Spleen (tissue), 11 donors: ENCODE results near the gene RBBP8. TPM values are rescaled to one million over a fixed set of nuclear protein-coding genes. Genes with fewer than 3 reads are reported as not detected.

Source experiments
- DNase-seq: peaks from one replicate; pipeline ENCODE4 v3.0.0-alpha.2; 2020
- H3K27ac ChIP-seq, 8 donors: fragments of 200-600 bp; sonication (generic) in 7 of 8; 1 replicate in 4 of 8; 2 replicates in 4 of 8; pipeline versions ENCODE4 v1.5.0 to v1.8.0; 2016 to 2021; ENCODE audit warnings: inconsistent platforms in 4 of 8, mild to moderate bottlenecking in 4 of 8, moderate library complexity in 1 of 8
- H3K27me3 ChIP-seq, 7 donors: fragments of 200-600 bp; sonication (generic) in 6 of 7; replicated peaks in 1 of 7; 1 replicate in 4 of 7; 2 replicates in 3 of 7; pipeline versions ENCODE4 v1.5.0 to v1.8.0; 2016 to 2021; ENCODE audit warnings: inconsistent platforms in 3 of 7, mild to moderate bottlenecking in 1 of 7
- H3K36me3 ChIP-seq, 6 donors: fragments of 200-600 bp; sonication (generic) in 5 of 6; 1 replicate in 4 of 6; 2 replicates in 2 of 6; pipeline versions ENCODE4 v1.5.0 to v1.8.0; 2016 to 2021; ENCODE audit warnings: inconsistent platforms in 2 of 6
- H3K4me1 ChIP-seq, 6 donors: fragments of 200-600 bp; sonication (generic) in 5 of 6; 1 replicate in 3 of 6; 2 replicates in 3 of 6; pipeline versions ENCODE4 v1.5.0 to v1.8.0; 2016 to 2021; ENCODE audit warnings: inconsistent platforms in 3 of 6
- H3K4me3 ChIP-seq, 8 donors: fragments of 200-600 bp; sonication (generic) in 7 of 8; 1 replicate in 4 of 8; 2 replicates in 4 of 8; pipeline versions ENCODE4 v1.5.0 to v1.8.0; 2016 to 2021; ENCODE audit warnings: inconsistent platforms in 4 of 8, mild to moderate bottlenecking in 4 of 8, moderate library complexity in 2 of 8
- H3K9me3 ChIP-seq, 8 donors: fragments of 200-600 bp; sonication (generic) in 7 of 8; 1 replicate in 4 of 8; 2 replicates in 4 of 8; pipeline versions ENCODE4 v1.5.0 to v1.8.0; 2016 to 2021; ENCODE audit warnings: inconsistent platforms in 4 of 8
- POLR2A ChIP-seq, 3 donors: fragments of 450-650 bp; IDR thresholded peaks; one replicate each; pipeline ENCODE4 v1.5.1; 2017; ENCODE audit warnings: antibody characterized with exemption in 3 of 3, mild to moderate bottlenecking in 1 of 3
- POLR2AphosphoS5 ChIP-seq, 3 donors: sonication (generic); formaldehyde crosslinking; IDR thresholded peaks; one replicate each; pipeline ENCODE4 v1.5.1; 2017; ENCODE audit warnings: antibody characterized with exemption in 3 of 3
- WGBS, 5 donors: extraction: QIAGEN DNeasy Blood & Tissue Kit in 3 of 5; methylation state at CpG; one replicate each; pipeline versions ENCODE4 v1.1.5 to v1.1.7; 2013 to 2018; 5-methylcytosine and 5-hydroxymethylcytosine counted together
- intact Hi-C: fragments of 100-400 bp; cut with DNase I; formaldehyde crosslinking; loops from one replicate; pipeline ENCODE4 v1.15.0; 2023; ENCODE audit warnings: low total_unique reads
- polyA plus RNA-seq, 3 donors: library from polyadenylated mRNA; stranded (reverse); fragments of 200-250 nt; gene quantifications; one replicate each; pipeline ENCODE4 v1.2.1, GENCODE V29; 2013
- total RNA-seq, 7 donors: library from RNA; depleted of rRNA in 3 of 7; stranded (reverse); fragments of >200 nt in 3 of 7; fragmentation: NEBNext Ultra II Directional in 4 of 7; extraction: Animal tissue kit (Norgen Biotek cat#: 25700) in 4 of 7; gene quantifications; one replicate each; pipeline versions ENCODE4 v1.1.0 to v1.2.1, GENCODE V29; 2016 to 2021
- TF ChIP-seq, protein P1 (sequence below), 11 experiments: fragments of 200-600 bp in 7 of 11; fragments of 450-650 bp in 4 of 11; sonication (generic) in 4 of 11; IDR thresholded peaks in 8 of 11; conservative IDR thresholded peaks in 3 of 11; 1 replicate in 7 of 11; 2 replicates in 4 of 11; pipeline versions ENCODE4 v1.4.0 to v1.8.0; 2016 to 2021; ENCODE audit warnings: antibody characterized with exemption in 11 of 11, inconsistent platforms in 4 of 11, mild to moderate bottlenecking in 1 of 11
- donor health status: healthy with polysubstance abuse.
- donor health status: DM: no; HTN: no; CAD: no; lungs with moderate emphysema.
- donor health status: DM: no; HTN: no; CAD: no.
- donor health status: Bipolar disorder and iron deficiency.
- donor health status: healthy.
- donor health status: DM: no; HTN: no; CAD: no.
- donor health status: DM: yes; HTN: yes; CAD: no.

RBBP8 gene
- total and polyA plus RNA-seq, 10 donors, result 10.6 to 21.4 (median 16.4) TPM

DNA sequence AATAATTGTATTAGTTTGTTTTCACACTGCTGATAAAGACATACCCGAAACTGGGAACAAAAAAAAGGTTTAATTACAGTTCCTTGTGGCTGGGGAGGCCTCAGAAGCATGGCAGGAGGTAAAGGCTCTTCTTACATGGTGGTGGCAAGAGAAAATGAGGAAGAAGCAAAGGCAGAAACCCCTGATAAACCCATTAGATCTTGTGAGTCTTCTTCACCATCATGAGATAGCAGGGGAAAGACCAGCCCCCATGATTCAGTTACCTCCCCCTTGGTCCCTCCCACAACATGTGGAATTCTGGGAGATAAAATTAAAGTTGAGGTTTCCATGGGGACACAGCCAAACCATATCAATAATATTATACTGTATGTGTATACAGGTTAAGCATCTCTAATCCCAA is 128.9 kb downstream of the RBBP8 start:
- no peak for DNase-seq
- intact Hi-C loops, result no loop called here
- WGBS, 5 donors, result 56 to 78% (median 67%) methylated on average over 1 of the region's 1 CpG
- Histone ChIP-seq H3K27me3 (no peaks in the 10 kb centered on the region), H3K27ac (no peak overlapping the region), H3K36me3 (no peaks in the 10 kb centered on the region), H3K4me3 (no peak overlapping the region), H3K9me3 (peaks cover 0 to 17% (median 8%) of the 10 kb centered on the region in 8 donors), H3K4me1 (peaks cover 0 to 3% (median 0%) of the 10 kb centered on the region in 6 donors)
- no peak for TF ChIP-seq POLR2A (IDR thresholded peaks at IDR 0.05)
- TF ChIP-seq, protein P1, sequence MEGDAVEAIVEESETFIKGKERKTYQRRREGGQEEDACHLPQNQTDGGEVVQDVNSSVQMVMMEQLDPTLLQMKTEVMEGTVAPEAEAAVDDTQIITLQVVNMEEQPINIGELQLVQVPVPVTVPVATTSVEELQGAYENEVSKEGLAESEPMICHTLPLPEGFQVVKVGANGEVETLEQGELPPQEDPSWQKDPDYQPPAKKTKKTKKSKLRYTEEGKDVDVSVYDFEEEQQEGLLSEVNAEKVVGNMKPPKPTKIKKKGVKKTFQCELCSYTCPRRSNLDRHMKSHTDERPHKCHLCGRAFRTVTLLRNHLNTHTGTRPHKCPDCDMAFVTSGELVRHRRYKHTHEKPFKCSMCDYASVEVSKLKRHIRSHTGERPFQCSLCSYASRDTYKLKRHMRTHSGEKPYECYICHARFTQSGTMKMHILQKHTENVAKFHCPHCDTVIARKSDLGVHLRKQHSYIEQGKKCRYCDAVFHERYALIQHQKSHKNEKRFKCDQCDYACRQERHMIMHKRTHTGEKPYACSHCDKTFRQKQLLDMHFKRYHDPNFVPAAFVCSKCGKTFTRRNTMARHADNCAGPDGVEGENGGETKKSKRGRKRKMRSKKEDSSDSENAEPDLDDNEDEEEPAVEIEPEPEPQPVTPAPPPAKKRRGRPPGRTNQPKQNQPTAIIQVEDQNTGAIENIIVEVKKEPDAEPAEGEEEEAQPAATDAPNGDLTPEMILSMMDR (IDR thresholded peaks at IDR 0.05 in 8 of 11, conservative IDR thresholded peaks at IDR 0.05 in 3 of 11), result no peak
- no peak for TF ChIP-seq POLR2AphosphoS5 (IDR thresholded peaks at IDR 0.05)

DNA sequence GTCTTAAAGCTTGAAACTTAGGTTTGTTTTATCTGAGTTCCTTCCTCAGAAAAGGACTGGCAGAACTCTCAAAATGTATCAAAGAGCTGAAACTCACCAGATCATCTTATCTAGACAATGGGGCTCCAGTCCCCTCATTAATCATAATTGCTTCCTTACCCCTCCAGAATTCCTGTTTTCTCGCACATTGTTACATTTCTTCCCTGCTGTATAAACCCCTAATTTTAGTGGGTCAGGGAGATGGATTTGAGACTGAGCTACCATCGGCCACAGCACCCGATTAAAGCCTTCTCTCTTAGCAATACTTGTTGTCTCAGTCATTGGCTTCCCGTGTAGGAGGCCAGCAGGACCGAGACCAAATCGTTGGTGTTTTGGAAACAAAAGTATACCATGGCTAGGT is 130.4 kb downstream of the RBBP8 start:
- no peak overlapping the region for H3K27ac ChIP-seq
- no peaks in the 10 kb centered on the region for H3K27me3 ChIP-seq
- intact Hi-C loops, result no loop called here
- TF ChIP-seq POLR2AphosphoS5 (IDR thresholded peaks at IDR 0.05) (no peak), POLR2A (IDR thresholded peaks at IDR 0.05) (no peak)
- no peak overlapping the region for H3K4me3 ChIP-seq
- DNase-seq, result no peak
- peaks cover 0 to 18% (median 6%) of the 10 kb centered on the region in 6 donors for H3K4me1 ChIP-seq
- peaks cover 0 to 17% (median 8%) of the 10 kb centered on the region in 8 donors for H3K9me3 ChIP-seq
- WGBS, 5 donors, result 94 to 98% (median 96%) methylated on average over 6 of the region's 6 CpGs
- no peaks in the 10 kb centered on the region for H3K36me3 ChIP-seq

DNA sequence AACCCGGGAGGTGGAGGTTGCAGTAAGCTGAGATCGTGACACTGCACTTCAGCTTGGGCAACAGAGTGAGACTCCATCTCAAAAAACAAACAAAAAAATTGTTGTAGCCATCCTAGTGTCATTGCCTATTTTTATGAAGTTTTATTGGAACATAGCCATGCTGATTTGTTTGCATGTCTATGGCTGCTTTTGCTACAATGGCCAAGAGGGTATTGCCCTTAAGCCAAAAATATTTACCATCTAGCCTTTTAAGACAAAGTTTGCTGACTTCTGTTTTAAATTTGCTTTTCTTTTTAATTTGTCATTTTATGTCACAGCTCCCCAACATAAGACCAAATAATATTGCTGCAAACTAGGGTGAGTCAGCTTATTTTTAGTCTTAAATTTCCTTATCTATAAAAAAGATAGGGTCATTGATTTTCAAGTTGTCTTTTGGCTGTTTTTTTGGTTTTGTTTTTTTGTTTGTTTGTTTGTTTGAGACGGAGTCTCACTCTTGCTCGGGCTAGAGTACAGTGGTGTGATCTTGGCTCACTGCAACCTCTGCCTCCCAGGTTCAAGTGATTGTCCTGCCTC is 132.2 kb downstream of the RBBP8 start:
- H3K27me3 ChIP-seq, result no peaks in the 10 kb centered on the region
- WGBS, 5 donors, result 88 to 98% (median 93%) methylated on average over 4 of the region's 4 CpGs
- TF ChIP-seq, protein P1 (IDR thresholded peaks at IDR 0.05 in 8 of 11, conservative IDR thresholded peaks at IDR 0.05 in 3 of 11), result no peak
- TF ChIP-seq POLR2A (IDR thresholded peaks at IDR 0.05) (no peak), POLR2AphosphoS5 (IDR thresholded peaks at IDR 0.05) (no peak)
- no peak for DNase-seq
- H3K4me3 ChIP-seq, result no peak overlapping the region
- H3K27ac ChIP-seq, result no peak overlapping the region
- intact Hi-C loops, result no loop called here
- H3K36me3 ChIP-seq, result no peaks in the 10 kb centered on the region
- peaks cover 3 to 36% (median 24%) of the 10 kb centered on the region in 6 donors for H3K4me1 ChIP-seq
- peaks cover 0 to 17% (median 8%) of the 10 kb centered on the region in 8 donors for H3K9me3 ChIP-seq

DNA sequence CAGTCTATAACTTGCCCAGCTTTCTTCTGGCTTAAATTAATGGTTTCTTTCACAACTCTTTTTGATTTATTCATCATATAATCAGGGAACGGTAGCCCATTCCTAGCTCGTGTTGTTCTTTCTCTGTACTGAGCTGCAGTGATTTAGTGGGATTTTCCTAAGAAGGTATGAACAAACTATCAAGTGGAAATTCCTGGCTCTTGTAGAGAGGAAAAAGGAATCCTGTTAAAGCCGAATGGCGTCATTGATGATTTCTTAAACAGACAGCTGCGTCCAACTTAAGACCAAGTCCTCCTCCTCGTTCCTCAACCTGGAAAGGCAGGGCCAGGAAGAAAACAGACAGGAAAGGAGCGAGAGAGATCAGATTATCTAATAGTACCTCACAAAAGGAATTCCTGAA is 132.9 kb downstream of the RBBP8 start:
- no peaks in the 10 kb centered on the region for H3K36me3 ChIP-seq
- no peak for DNase-seq
- intact Hi-C loops, result no loop called here
- peaks cover 0 to 17% (median 8%) of the 10 kb centered on the region in 8 donors for H3K9me3 ChIP-seq
- H3K27me3 ChIP-seq, result no peaks in the 10 kb centered on the region
- peaks cover 3 to 44% (median 31%) of the 10 kb centered on the region in 6 donors for H3K4me1 ChIP-seq
- no peak overlapping the region for H3K4me3 ChIP-seq
- 74 to 82% (median 78%) methylated on average over 7 of the region's 7 CpGs for WGBS, 5 donors
- peak overlapping the region in 1 of 8 donors; percentile 3 for H3K27ac ChIP-seq
- TF ChIP-seq POLR2AphosphoS5 (IDR thresholded peaks at IDR 0.05) (no peak), POLR2A (IDR thresholded peaks at IDR 0.05) (no peak)
- TF ChIP-seq, protein P1 (IDR thresholded peaks at IDR 0.05 in 8 of 11, conservative IDR thresholded peaks at IDR 0.05 in 3 of 11), result no peak
